Adrenal gland (tissue), 5 donors: Measurements from ENCODE around the gene UBAC2.

Experiments
- POLR2A ChIP-seq, 2 donors: fragments of 450-650 bp; IDR thresholded peaks; one replicate each; pipeline ENCODE4 v1.6.1; 2017; ENCODE audit warnings: antibody characterized with exemption in 2 of 2, mild to moderate bottlenecking in 2 of 2, moderate library complexity in 1 of 2
- TF ChIP-seq, protein P1 (sequence below), 6 experiments: fragments of 450-650 bp in 4 of 6; fragments of 200-600 bp in 2 of 6; sonication (generic) in 1 of 6; IDR thresholded peaks; 1 replicate in 5 of 6; 2 replicates in 1 of 6; pipeline versions ENCODE4 v1.5.1 to v1.8.0; 2016 to 2021; ENCODE audit warnings: antibody characterized with exemption in 6 of 6, mild to moderate bottlenecking in 2 of 6, moderate library complexity in 1 of 6
- donor health status: DM: no; HTN: no; CAD: no.

DNA sequence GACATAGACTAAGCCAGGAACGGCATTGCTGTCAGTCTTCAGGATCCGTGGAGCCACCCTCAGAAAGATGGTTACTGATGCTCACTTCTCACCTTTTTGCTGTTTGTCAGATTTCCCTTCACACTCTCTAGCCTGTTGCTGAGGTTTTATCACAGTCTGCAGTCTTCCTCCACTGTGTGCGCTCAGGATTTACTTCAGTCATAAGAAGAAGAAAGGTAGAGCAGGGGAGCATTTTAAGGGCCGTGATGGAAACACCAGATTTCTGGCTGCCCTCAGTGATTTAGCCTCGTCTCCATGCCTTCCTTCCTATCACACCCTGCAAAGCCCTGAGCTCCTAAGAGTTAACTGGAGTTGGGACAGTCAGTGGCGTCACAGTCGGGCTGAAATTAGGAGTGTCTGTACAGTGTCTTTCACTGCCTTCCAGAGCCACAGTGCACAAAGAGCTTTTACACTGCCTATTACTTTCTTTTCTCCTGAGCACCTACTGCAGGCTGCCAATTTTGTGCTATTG is 166.5 kb downstream of the UBAC2 start:
- TF ChIP-seq, protein P1, sequence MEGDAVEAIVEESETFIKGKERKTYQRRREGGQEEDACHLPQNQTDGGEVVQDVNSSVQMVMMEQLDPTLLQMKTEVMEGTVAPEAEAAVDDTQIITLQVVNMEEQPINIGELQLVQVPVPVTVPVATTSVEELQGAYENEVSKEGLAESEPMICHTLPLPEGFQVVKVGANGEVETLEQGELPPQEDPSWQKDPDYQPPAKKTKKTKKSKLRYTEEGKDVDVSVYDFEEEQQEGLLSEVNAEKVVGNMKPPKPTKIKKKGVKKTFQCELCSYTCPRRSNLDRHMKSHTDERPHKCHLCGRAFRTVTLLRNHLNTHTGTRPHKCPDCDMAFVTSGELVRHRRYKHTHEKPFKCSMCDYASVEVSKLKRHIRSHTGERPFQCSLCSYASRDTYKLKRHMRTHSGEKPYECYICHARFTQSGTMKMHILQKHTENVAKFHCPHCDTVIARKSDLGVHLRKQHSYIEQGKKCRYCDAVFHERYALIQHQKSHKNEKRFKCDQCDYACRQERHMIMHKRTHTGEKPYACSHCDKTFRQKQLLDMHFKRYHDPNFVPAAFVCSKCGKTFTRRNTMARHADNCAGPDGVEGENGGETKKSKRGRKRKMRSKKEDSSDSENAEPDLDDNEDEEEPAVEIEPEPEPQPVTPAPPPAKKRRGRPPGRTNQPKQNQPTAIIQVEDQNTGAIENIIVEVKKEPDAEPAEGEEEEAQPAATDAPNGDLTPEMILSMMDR (IDR thresholded peaks at IDR 0.05) = no peak
- TF ChIP-seq POLR2A (IDR thresholded peaks at IDR 0.05) = no peak
